Fibroblast of villous mesenchyme (primary cell): ENCODE data around the gene SP140. TPM values are rescaled to one million over a fixed set of nuclear protein-coding genes. Genes with fewer than 3 reads are reported as not detected.

Source experiments
- DNase-seq: peaks from one replicate; pipeline ENCODE4 v3.0.0-alpha.2; 2010; ENCODE audit warnings: low read depth
- H3K4me3 ChIP-seq: 2 replicates; pipeline ENCODE4 v1.5.1; 2011; ENCODE audit warnings: low read depth, mild to moderate bottlenecking, low read length
- CTCF ChIP-seq: IDR thresholded peaks from 2 replicates; pipeline ENCODE4 v1.5.1; 2012; ENCODE audit warnings: low read depth, mild to moderate bottlenecking, low read length; ENCODE audit not compliant: insufficient read depth
- total RNA-seq: library from RNA; depleted of rRNA; stranded (reverse); fragments of >200 nt; gene quantifications from 2 replicates; pipeline ENCODE4 v1.2.3, GENCODE V29; 2012

Gene SP140
- total RNA-seq, 1 donor, result 0.86 TPM

GRCh38 chr2:230234122-230234722, 8.7 kb downstream of the SP140 start:
- no peak overlapping the region for H3K4me3 ChIP-seq
- no peak for TF ChIP-seq CTCF
- no peak for DNase-seq

GRCh38 chr2:230234845-230235244, 9.3 kb downstream of the SP140 start:
- no peak overlapping the region for H3K4me3 ChIP-seq
- DNase-seq, result no peak
- no peak for TF ChIP-seq CTCF

GRCh38 chr2:230244211-230244610, 18.7 kb downstream of the SP140 start:
- no peak overlapping the region for H3K4me3 ChIP-seq
- DNase-seq, result no peak
- TF ChIP-seq CTCF, result no peak

- no peak overlapping the region for H3K4me3 ChIP-seq
- no peak for TF ChIP-seq CTCF
- DNase-seq, result no peak
These were observed 20.7 kb downstream of the SP140 start for GRCh38 chr2:230246206-230246605.

- TF ChIP-seq CTCF, result no peak
- DNase-seq, result no peak
- H3K4me3 ChIP-seq, result no peak overlapping the region
These were observed 24.7 kb downstream of the SP140 start for GRCh38 chr2:230250231-230250630.

- H3K4me3 ChIP-seq, result no peak overlapping the region
- DNase-seq, result no peak
- TF ChIP-seq CTCF, result no peak
These were observed 28.8 kb downstream of the SP140 start for GRCh38 chr2:230254152-230254881.
